ENCODE results near the gene TOMT. TPM values are rescaled to one million over a fixed set of nuclear protein-coding genes. Genes with fewer than 3 reads are reported as not detected.
"Not testable (repeated sequence)": the region's sequence is repeated elsewhere in the genome, so short reads cannot be mapped to it uniquely, and the experiment has no call there.

The TOMT gene
- total RNA-seq, 1 donor from 2014 or later = not detected

- peaks cover 3% of the 10 kb centered on the region for H3K4me1 Mint-ChIP-seq (ENCODE audit: low read depth)
- H3K27ac Mint-ChIP-seq = no peak overlapping the region
- H3K4me3 Mint-ChIP-seq (ENCODE audit: low read depth) = no peak overlapping the region
- no peaks in the 10 kb centered on the region for H3K36me3 Mint-ChIP-seq (ENCODE audit: insufficient read depth)
- no peak for TF ChIP-seq CTCF (IDR thresholded peaks at IDR 0.05; ENCODE audit: unreplicated experiment)
- no peak for DNase-seq (ENCODE audit: low spot score, unreplicated experiment)
- no peaks in the 10 kb centered on the region for H3K9me3 Mint-ChIP-seq (ENCODE audit: low read depth)
- no peaks in the 10 kb centered on the region for H3K27me3 Mint-ChIP-seq
These were observed 35.3 kb downstream of the TOMT start for GRCh38 chr11:72141066-72141465.

GRCh38 chr11:72142086-72142485 is 36.4 kb downstream of the TOMT start:
- not testable (repeated sequence) for H3K27ac Mint-ChIP-seq; DNase-seq (ENCODE audit: low spot score, unreplicated experiment); H3K4me3 Mint-ChIP-seq (ENCODE audit: low read depth); H3K36me3 Mint-ChIP-seq (ENCODE audit: insufficient read depth); H3K4me1 Mint-ChIP-seq (ENCODE audit: low read depth); H3K27me3 Mint-ChIP-seq; H3K9me3 Mint-ChIP-seq (ENCODE audit: low read depth)

GRCh38 chr11:72142543-72142942 is 36.8 kb downstream of the TOMT start:
- not testable (repeated sequence) for H3K4me3 Mint-ChIP-seq (ENCODE audit: low read depth); H3K27me3 Mint-ChIP-seq; H3K4me1 Mint-ChIP-seq (ENCODE audit: low read depth); H3K9me3 Mint-ChIP-seq (ENCODE audit: low read depth); H3K27ac Mint-ChIP-seq; DNase-seq (ENCODE audit: low spot score, unreplicated experiment); H3K36me3 Mint-ChIP-seq (ENCODE audit: insufficient read depth)

- no peak overlapping the region for H3K4me3 Mint-ChIP-seq (ENCODE audit: low read depth)
- no peak for TF ChIP-seq CTCF (IDR thresholded peaks at IDR 0.05; ENCODE audit: unreplicated experiment)
- H3K4me1 Mint-ChIP-seq (ENCODE audit: low read depth) = peaks cover 1% of the 10 kb centered on the region
- H3K27ac Mint-ChIP-seq = no peak overlapping the region
- H3K27me3 Mint-ChIP-seq = no peaks in the 10 kb centered on the region
- DNase-seq (ENCODE audit: low spot score, unreplicated experiment) = no peak
- H3K9me3 Mint-ChIP-seq (ENCODE audit: low read depth) = no peaks in the 10 kb centered on the region
- no peaks in the 10 kb centered on the region for H3K36me3 Mint-ChIP-seq (ENCODE audit: insufficient read depth)
These were observed 39.3 kb downstream of the TOMT start for GRCh38 chr11:72144807-72145565.

DNA sequence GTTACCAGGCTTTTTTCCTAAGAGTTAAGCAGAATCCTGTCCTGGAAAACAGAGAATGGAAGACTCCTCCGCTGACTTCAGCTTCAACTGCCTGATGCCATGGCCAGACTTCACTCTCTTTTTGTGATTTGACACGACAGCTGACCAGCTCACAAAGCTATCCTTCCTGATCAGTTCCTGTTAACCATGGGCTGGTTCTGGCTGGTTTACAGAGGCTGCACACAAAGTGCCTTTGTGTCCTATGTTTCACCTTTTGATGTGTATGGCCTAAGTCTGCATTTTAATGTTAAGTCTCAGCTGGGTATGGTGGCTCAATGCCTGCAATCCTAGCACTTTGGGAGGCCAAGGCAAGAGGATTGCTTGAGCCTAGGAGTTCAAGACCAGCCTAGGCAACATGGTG is 40.9 kb downstream of the TOMT start:
- H3K27ac Mint-ChIP-seq = no peak overlapping the region
- H3K4me1 Mint-ChIP-seq (ENCODE audit: low read depth) = peaks cover 1% of the 10 kb centered on the region
- no peak for TF ChIP-seq CTCF (IDR thresholded peaks at IDR 0.05; ENCODE audit: unreplicated experiment)
- no peaks in the 10 kb centered on the region for H3K36me3 Mint-ChIP-seq (ENCODE audit: insufficient read depth)
- no peaks in the 10 kb centered on the region for H3K27me3 Mint-ChIP-seq
- DNase-seq (ENCODE audit: low spot score, unreplicated experiment) = no peak
- H3K4me3 Mint-ChIP-seq (ENCODE audit: low read depth) = no peak overlapping the region
- no peaks in the 10 kb centered on the region for H3K9me3 Mint-ChIP-seq (ENCODE audit: low read depth)

- H3K4me3 Mint-ChIP-seq (ENCODE audit: low read depth) = no peak overlapping the region
- DNase-seq (ENCODE audit: low spot score, unreplicated experiment) = no peak
- no peak overlapping the region for H3K27ac Mint-ChIP-seq
- no peaks in the 10 kb centered on the region for H3K9me3 Mint-ChIP-seq (ENCODE audit: low read depth)
- H3K36me3 Mint-ChIP-seq (ENCODE audit: insufficient read depth) = no peaks in the 10 kb centered on the region
- no peak for TF ChIP-seq CTCF (IDR thresholded peaks at IDR 0.05; ENCODE audit: unreplicated experiment)
- no peaks in the 10 kb centered on the region for H3K27me3 Mint-ChIP-seq
- H3K4me1 Mint-ChIP-seq (ENCODE audit: low read depth) = no peaks in the 10 kb centered on the region
These were observed 45.2 kb downstream of the TOMT start for GRCh38 chr11:72150882-72151281.

GRCh38 chr11:72153874-72154273 is 48.1 kb downstream of the TOMT start:
- not testable (repeated sequence) for H3K27ac Mint-ChIP-seq; H3K4me1 Mint-ChIP-seq (ENCODE audit: low read depth); DNase-seq (ENCODE audit: low spot score, unreplicated experiment); H3K9me3 Mint-ChIP-seq (ENCODE audit: low read depth); H3K36me3 Mint-ChIP-seq (ENCODE audit: insufficient read depth); H3K27me3 Mint-ChIP-seq; H3K4me3 Mint-ChIP-seq (ENCODE audit: low read depth)
